GM19193 (cell line): ENCODE results near the gene ELF3.

Experiments
- POLR2A ChIP-seq: IDR thresholded peaks from 4 replicates; pipeline ENCODE4 v1.6.1; 2011; ENCODE audit not compliant: insufficient read depth, insufficient read length; ENCODE audit errors: extremely low read depth

ELF3 gene

DNA sequence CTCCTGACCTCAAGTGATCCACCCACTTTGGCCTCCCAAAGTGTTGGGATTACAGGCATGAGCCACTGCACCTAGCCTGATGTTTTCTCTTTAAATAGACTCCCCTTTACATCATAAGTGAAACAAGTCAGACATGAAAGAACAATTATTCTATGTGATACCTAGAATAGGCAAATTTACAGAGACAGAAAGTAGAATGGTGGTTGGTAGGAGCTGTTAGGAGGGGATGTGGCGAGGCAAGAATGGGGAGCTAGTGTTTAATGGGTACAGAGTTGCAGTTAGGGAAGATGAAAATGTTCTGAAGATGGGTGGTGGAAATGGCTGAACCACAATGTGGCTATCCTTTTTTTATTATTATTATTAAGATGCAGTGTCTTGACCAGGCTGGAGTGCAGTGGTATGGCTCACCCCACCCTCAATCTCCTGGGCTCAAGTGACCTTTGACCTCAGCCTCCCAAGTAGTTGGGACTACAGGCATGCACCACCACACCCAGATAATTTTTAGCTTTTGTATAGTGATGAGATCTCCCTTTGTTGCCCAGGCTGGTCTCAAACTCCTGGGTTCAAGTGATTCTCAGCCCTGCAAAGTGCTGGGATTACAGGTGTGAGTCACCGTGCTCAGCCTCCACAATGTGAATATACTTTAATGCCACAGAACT, 28.4 kb downstream of the ELF3 start:
- TF ChIP-seq POLR2A = no peak

DNA sequence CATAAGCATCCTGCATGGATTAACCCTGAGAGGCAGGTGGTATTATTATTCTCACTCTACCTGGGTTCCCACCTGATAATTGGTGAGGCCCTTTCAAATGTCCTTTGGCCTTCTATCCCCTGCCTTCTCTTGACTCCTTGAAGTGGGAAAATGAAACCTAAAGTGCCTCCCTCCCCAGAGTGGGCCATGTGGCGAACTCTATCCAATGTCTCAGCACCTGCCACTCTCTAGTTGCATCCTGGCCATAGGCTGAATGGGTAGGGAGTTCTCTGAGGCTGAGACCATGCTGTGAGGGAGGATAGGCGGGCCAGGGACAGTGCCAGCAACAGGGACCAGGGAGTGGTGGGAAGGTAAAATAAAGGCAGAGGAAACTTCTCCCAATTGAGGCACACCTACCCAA, 35.3 kb downstream of the ELF3 start:
- no peak for TF ChIP-seq POLR2A

GRCh38 chr1:202046227-202046626, 35.8 kb downstream of the ELF3 start:
- TF ChIP-seq POLR2A = no peak

DNA sequence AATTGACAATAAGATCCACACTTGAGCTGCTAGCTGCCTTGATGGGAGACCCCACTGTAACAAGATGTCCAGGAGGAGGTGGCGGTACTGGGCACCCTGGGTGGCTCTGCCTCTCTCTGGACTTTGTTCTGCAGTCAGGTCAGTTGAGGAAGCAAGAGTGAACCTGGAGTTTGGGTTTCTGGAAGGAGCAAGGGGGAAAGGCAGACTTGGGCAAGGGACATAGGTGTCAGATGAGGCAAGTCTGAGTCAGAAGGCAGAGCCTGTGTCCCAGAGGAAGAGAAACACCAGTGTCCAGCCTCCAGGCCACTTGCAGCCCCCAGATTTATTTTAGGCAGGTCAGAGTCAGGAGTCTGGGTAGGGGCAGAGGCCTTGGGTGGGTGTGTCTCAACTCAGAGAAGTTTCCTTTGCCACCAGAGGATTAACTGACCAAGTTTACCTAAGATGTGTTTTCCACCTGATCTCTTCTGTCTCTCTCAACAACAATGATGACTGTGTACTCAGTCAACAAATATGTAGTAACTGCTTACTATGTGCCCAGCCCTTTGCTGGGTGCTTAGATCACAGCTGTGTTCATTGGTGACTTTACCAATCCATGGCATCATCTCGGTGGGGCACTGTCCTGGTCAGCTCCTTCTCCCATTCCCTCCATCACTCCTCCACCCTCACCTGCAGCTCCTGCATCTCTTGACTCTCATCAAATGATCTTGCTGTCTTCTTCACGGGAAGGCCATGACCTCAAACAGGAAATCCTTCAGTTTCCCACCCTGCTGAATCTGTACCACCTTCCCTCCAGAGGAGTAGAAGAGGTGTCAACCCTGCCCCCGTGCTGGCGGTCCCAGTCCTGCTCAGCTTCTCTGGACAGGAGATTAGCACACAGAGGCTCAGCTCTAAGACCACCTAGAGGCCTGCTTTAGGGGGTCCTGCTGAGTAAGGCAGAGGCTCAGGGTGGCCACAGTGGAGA, 36.6 kb downstream of the ELF3 start:
- TF ChIP-seq POLR2A = no peak

GRCh38 chr1:202047977-202048376, 37.6 kb downstream of the ELF3 start:
- TF ChIP-seq POLR2A = no peak

DNA sequence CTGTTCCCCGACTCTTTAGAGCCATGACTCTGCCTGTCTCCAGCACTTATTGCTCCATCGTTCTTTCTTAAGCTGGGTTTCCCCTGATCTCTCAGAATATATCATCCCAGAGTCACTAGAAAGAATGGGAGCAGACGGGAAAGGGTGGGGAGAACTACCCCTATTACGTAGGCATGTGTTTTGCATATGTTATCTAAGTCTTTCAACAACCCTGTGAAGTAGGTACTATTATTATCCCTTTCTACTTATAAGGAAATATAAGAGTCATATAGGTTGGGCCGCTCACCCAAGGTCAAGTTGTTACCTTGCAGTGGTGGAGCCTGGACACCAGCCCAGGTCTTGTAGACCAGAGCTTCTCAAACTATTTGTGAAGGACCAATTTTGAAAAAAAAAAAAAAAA, 38.7 kb downstream of the ELF3 start:
- TF ChIP-seq POLR2A = no peak

DNA sequence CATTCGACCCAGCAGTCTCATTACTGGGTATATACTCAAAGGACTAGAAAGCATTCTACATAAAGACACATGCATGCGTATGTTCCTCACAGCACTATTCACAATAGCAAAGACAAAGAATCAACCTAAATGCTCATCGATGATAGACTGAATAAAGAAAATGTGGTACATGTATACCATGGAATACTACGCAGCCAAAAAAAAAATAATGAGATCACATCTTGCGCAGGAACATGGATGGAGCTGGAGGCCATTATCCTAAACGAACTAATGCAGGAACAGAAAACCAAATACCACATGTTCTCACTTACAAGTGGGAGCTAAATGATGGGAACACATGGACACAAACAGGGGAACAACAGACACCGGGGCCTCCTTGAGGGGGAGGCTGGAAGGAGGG, 43.7 kb downstream of the ELF3 start:
- no peak for TF ChIP-seq POLR2A

DNA sequence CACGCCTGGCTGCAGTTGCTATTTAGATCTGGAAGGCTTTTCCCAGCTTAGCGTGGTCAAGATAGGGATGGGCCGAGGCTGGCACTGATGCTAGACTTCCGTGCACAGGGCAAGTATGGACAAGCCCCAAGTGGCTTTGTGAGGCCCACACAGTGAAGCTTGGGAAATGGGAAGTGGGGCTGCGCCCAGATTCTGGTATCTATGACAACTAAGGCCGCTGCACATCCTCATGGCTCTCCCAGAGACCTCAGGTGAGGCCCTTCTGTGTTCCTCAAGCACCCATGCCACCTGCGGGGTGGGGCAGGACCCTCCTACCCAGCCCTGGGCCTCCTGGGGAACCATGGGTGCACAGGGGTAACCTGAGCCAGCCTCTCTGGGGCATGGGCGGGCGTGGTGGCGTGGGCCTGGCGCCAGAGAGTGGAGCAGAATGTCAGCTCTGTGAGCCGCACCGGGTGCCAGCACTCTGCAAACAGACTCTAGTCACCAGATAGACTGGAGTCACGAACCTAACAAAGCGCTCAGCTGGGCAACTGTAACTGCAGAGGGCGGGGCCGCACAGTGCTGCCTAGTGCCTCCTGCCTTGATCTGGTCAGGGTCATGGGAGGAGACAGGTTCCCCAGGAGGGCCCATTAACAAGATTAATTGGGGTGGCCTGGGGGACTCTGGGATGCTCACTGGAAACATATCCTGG, 46.4 kb downstream of the ELF3 start:
- no peak for TF ChIP-seq POLR2A

DNA sequence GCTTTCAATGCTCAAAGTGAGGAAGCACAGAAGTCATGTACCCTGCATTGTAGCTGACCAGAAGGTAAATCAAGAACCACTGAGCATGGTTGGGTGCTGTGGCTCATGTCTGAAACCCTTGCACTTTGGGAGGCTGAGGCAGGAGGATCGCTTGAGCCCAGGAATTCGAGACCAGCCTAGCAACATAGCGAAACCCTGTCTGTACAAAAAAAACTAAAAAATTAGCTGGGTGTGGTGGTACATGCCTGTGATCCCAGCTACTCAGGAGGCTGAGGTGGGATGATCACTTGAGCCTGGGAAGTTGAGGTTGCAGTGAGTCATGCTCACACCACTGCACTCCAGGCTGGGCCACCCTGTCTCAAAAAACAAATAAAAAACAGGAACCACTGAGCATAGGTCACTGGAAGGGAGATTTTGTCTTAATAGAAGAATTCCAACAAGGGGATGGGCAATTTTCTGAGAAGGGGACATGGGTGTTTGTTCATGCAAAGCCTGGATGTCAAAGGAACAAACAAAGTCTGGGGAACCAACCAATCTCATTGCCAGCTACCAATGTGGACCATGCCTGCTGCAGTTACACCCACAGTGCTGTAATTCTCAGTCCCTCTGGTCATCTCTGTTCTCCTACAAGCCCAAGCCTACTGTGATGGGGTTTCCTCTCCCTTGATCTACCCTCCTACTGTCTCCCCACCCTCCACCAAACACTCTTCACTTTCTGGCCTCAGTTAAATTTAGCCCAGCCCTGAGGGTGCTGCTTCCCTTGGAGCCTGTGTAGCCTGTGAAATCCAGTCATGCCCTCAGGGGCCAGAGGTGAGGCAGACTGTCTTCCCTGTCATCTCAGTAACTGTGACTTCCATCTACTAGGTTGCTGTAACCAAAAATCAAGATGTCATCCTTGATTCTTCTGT, 47.9 kb downstream of the ELF3 start:
- TF ChIP-seq POLR2A = no peak

DNA sequence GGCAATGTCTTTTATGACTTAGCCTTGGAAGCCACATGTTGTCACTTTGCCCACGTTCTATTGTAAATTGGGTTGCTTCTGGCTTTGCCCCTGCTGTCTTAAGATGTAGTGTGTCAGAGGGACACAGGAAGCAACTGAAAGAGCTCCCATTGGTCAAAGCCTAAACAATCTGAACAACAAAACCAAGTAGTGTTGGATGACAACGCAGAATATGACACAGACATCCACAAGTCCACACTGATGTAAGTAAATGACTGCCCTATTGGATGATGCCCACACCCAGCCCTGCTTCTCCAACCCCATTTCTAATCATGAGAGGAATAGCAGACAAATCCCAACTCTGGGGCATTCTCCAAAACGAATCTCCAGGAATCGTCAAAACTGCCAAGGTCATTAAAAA, 50.7 kb downstream of the ELF3 start:
- TF ChIP-seq POLR2A = no peak

- no peak for TF ChIP-seq POLR2A
Measured at GRCh38 chr1:202063093-202063492, 52.7 kb downstream of the ELF3 start.
